ENCODE data around the gene HTR3B.

HTR3B gene

DNA sequence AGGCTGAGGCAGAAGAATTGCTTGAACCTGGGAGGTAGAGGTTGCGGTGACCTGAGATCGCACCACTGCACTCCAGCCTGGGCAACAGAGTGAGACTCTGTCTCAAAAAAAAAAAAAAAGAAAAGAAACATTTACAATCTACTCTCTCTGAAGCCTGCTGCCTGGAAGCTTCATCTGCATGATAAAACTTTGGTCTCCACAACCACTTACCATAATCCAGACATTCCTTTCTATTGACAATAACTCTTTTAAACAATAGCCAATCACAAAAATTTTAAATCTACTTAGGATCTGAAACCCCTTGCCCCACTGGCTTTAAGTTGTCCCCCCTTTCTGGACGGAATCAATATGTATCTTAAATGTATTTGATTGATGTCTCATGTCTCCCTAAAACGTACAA lies 45.3 kb downstream of the HTR3B start:
- no peak for DNase-seq

- DNase-seq, result no peak
These were observed 46.9 kb downstream of the HTR3B start for GRCh38 chr11:113951537-113951936.

DNA sequence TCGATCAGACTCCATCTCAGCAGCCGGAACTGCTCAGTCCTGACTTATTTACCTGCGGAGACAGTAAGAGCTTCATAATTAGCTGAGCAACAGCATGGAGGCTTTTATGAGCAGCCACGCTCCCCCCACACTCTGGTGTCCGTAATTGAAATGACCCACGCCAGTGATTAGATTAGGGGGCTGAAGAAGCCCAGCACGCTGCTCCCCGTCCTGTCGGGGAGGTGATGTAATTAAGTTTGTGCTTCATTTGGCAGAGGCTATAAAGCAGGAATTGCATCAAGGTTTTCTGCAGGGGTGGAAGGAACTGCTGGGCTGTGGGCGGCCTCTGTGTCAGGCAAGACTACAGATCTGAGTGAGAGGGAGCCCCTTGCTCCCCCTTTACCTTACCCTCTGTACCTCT lies 47.5 kb downstream of the HTR3B start:
- no peak for DNase-seq

DNA sequence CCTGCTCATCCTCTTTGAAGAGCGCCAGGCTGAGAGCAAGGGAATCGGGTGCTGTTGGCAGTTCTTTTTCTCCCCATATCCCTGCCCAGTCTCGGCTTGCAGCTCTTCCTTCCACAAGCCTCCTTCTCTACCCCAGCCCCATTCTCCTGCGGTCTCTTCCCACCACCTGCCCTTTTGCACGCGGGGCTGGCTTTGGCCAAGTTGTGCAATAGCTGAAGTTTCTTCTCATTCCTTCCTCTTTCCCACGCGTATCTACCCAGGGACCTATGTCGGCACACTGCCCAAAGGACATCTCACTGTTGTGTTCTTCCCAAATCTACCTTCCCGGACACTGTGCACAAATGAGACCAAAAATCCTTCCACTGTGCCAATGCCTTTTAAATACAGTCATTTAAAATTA lies 48.0 kb downstream of the HTR3B start:
- peak; percentile 61 for DNase-seq

GRCh38 chr11:113954235-113954634 lies 49.6 kb downstream of the HTR3B start:
- DNase-seq, result no peak

DNA sequence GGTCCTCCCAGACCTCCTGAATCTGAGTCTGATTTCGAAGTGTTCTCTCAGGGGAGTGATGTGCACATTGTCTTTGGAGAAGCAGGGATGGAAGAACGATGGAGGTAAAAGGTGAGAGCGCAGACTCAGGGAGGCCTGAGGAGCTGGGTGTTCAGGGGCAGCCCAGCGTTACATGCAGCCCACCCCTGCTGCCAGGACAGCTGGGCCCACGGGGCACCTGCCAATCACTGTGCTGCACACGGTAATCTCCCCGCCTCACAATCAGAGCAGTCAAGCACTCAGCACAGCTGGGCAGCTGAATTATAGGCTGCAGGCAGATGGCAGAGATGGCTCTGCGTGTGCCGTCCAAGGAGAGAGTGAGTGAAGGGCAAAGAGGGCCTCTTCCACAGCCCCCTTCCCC lies 52.4 kb downstream of the HTR3B start:
- DNase-seq, result no peak

DNA sequence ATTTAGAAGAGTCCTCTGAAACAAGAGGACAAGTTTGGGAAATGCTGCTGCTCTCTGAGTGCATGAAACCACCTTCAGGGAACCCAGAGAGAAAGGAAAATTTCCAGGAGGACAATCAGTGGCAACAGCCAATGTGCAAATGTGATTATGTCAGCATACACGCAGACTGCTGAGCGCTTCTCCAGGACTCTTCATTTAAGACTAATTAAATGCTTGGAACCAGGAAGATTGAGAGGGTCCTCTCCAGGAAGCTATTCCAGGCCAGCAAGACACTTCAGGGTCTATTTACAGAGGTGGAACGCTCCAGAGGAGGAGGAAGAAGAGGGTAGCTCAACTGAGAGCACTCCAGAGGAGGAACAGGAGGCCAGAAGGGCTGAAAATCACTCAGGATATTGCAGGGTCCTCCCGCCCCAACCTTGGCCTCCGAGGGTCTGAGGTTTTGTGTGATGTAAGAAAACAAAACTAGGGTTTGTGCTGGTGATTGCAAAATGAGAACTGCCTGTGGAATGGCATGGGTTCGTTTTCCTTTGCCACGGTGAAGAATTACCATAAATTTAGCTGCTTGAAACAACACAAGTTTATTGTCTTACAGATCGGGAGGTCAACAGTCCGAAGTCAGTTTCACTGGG lies 56.2 kb downstream of the HTR3B start:
- DNase-seq, result no peak

- no peak for DNase-seq
These were observed 62.8 kb downstream of the HTR3B start for GRCh38 chr11:113967361-113967760.

DNA sequence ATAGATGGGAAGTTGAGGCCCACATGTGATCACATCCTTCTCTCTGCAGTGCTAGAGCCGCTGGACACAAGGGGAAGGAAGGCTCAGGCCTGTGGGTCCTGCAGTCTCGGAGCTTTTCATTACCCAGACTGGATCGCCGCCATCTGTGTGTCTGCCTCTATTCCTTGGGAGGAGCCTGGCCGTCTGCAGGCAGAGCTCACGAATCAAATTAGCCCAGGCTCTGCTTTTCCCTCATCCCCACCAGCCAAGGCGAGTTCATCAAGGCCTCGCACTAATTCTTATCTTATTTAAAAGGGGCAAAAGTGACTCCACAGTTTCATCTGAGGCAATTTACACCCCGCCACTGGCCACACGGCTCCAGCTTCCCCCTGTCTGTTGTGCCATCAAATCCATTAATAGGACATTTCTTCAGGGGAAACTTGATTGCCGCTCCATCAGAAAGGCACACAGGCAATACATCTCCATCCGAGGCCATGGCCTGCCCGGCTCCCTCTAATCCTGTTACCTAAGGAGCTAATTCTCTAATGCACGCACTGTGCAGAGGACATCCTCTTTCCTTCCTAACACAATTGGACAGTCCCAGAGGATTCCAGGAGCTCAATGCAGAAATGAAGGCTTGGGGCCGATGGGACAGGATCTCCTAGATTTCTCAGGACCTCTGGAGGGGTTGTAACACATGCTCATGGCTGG lies 67.1 kb downstream of the HTR3B start:
- DNase-seq, result no peak

DNA sequence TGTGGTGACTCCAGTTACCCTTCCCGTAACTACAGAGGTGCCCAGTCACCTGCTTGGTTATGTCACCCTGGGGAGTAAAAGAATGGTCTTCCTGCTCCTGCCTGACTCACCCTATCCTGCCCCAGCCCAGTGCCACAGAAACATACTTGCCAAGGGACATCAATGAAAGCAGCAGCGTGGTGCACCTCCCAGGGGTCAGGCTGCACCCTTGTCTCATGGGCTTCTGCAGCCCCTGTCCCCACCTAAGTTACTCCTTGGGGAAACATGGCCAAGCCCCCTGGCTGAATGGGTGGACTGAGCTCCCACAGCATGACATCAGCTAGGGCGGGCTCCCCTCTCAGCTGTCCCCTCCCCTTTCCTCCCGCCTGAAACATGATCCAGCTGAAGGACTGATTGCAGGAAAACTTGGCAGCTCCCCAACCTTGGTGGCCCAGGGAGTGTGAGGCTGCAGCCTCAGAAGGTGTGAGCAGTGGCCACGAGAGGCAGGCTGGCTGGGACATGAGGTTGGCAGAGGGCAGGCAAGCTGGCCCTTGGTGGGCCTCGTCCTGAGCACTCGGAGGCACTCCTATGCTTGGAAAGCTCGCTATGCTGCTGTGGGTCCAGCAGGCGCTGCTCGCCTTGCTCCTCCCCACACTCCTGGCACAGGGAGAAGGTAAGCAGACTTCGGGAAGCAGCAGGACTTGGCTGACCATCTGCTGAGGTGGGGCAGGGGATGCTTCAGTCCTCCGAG lies 70.3 kb downstream of the HTR3B start, which contains the start of gene HTR3A:
Gene HTR3A (plus strand): TSS at position 368 of the 730 bp plus-strand sequence. CDS start 218 bp downstream, at position 586.
- no peak for DNase-seq

DNA sequence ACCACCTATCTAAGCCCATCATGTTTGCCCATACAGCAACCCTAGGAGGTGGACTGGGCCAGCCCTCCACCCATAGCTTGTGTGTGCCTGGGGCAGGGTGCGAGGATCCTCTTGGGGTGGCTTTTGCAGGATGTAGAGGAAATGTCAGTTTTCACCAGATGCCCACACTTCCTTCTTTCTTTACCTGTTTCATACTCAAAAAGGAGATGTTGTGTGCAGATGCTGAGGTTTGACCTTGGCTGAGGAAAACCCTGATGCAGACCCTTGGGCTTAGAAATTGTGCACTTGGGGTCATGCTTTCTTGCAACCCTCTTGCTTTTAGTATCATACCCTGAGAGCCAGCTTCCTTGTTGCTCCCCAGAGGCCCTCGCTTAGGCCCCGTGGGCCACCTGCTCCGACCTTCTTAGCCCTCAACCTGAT lies 72.5 kb downstream of the HTR3B start:
- DNase-seq, result no peak

DNA sequence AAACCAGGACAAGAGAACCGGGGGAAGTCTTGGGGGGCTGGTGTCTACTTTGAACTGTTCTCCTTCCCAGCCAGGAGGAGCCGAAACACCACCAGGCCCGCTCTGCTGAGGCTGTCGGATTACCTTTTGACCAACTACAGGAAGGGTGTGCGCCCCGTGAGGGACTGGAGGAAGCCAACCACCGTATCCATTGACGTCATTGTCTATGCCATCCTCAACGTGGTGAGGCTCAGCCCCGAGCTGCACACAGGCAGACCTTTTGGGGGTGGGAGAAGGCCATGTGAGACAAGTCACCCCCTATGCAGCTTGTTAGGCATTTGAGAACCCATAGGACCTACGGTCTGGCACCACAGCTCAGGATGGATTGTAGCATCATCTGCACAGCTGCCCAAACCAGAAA lies 73.1 kb downstream of the HTR3B start:
- DNase-seq, result no peak

- DNase-seq, result no peak
These were observed 74.8 kb downstream of the HTR3B start for GRCh38 chr11:113979431-113979830.

- no peak for DNase-seq
These were observed 76.2 kb downstream of the HTR3B start for GRCh38 chr11:113980785-113981184.

DNA sequence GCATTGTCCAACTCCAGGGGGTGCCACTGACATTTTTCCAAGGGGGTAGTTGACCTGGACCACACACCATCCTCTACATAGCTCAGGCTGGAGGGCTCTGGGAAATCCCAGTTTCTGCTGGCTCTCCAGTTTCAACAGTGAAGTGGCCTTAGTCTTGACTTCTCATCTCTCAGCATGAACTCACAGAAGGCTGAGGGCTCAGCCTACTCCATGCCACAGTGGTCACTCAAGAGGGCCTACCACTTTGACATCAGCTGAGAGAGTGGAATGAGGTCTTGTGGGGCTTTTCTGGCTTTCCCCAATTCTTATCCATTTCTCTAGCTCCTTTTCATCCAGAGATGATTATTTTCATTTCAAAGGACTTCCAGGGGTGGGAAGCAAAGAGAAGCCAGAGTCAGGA lies 77.7 kb downstream of the HTR3B start:
- no peak for DNase-seq

GRCh38 chr11:113984781-113985180 lies 80.2 kb downstream of the HTR3B start:
- no peak for DNase-seq

GRCh38 chr11:113985906-113986305 lies 81.3 kb downstream of the HTR3B start:
- DNase-seq, result no peak

GRCh38 chr11:113986351-113987140 lies 82.0 kb downstream of the HTR3B start:
- DNase-seq, result no peak

DNA sequence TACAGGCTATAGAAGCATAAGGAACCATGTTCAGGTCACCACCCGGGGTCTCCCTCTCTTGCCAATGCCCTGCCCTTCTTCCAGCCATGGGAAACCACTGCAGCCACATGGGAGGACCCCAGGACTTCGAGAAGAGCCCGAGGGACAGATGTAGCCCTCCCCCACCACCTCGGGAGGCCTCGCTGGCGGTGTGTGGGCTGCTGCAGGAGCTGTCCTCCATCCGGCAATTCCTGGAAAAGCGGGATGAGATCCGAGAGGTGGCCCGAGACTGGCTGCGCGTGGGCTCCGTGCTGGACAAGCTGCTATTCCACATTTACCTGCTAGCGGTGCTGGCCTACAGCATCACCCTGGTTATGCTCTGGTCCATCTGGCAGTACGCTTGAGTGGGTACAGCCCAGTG lies 84.8 kb downstream of the HTR3B start:
- DNase-seq, result no peak

DNA sequence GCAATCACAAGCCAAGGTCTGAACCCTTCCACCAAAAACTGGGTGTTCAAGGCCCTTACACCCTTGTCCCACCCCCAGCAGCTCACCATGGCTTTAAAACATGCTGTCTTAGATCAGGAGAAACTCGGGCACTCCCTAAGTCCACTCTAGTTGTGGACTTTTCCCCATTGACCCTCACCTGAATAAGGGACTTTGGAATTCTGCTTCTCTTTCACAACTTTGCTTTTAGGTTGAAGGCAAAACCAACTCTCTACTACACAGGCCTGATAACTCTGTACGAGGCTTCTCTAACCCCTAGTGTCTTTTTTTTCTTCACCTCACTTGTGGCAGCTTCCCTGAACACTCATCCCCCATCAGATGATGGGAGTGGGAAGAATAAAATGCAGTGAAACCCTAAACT lies 85.3 kb downstream of the HTR3B start:
- DNase-seq, result no peak

- DNase-seq, result no peak
These were observed 86.6 kb downstream of the HTR3B start for GRCh38 chr11:113991170-113991569.

DNA sequence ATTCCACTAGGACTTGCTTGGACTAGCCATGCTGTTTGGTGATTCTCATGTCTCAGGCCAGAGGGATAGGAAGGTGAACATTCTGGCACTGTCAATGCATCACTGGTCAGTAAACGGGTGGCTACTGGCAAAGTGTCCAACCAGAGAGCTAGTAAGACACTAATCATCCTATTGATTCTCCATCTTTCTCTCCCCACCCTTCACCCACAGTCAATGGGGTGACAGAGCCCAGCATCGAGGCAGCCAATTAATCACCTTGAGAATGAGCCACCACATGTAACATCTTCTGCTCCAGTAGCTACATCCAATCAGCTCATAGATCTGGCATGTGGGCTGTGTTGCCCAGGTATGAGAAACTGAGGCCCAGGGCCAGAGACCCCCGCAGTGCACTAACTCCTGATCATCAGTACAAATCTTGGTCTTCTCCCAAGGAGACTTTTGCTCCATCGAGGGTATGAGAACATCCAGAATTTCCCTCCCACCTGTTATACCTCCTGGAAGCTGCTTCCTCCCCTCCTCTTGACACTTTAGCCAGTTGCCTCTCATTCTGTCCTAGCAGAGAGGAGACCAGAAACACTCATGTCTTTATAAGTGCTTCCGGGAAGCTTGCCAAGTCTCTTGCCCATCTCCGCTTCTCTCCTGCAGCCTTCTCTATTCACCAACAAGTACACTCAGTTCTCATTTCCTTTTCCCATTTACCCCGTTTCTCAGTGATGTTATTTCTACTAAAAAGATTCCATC lies 87.3 kb downstream of the HTR3B start:
- DNase-seq, result no peak
